ENCODE measurements around the gene VASN.
A peak's percentile ranks its signal among the peaks of the same experiment; 100 is the strongest.
"Not testable (repeated sequence)": the region's sequence is repeated elsewhere in the genome, so short reads cannot be mapped to it uniquely, and the experiment has no call there.

The VASN gene

GRCh38 chr16:4371357-4372000 is at the start of gene VASN:
TSS of gene VASN (plus strand) at chr16:4371848. CDS start at chr16:4380878, 9,030 bp downstream.
- DNase-seq (peak; percentile 78), ATAC-seq (peak; percentile 82)

DNA sequence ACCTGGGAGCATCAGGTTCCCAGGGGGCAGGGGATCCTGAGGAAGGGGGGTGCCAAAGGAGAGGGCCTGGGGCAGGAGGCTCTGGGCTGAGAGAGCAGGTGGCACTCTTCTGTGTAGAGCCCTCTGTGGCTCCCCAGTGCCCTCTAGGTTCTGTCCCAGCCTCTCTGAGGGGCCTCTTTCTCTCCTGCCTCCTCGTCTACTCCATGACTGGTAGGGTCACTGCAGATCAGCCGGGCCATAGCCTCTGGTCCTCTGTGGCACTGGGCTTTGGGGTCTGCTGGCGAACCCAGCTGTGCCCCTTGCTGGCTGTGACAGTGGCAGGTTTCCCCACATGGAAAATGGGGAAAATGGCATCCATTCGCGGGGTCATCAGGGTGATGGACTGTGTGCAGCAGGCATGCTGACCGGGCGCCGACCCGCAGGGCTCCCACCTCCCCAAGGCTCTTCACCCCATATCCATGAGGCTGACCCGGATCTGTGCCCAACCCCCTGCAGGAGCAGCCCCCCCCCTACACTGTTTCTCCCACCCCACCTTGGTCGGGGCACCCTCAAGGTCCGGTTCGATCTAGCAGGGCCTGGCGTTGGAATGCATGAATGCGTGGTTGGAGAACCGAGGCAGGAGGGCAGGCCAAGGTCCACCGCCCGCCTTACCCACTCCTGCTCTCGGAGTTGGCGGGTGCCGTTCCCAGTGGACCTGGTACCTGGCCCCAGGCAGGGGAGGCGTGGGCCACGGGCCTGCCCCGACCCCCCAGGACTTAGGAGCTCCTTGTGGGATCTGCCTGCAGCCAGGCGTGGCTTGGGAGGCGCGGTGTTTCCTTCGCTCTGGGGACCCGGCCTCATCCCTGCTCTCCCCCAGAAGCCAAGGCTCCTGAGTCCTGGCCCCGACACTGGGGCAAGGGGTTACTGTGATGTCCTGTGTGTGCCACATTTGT is 49.3 kb upstream of the VASN start:
- no peak for DNase-seq
- no peak for ATAC-seq

DNA sequence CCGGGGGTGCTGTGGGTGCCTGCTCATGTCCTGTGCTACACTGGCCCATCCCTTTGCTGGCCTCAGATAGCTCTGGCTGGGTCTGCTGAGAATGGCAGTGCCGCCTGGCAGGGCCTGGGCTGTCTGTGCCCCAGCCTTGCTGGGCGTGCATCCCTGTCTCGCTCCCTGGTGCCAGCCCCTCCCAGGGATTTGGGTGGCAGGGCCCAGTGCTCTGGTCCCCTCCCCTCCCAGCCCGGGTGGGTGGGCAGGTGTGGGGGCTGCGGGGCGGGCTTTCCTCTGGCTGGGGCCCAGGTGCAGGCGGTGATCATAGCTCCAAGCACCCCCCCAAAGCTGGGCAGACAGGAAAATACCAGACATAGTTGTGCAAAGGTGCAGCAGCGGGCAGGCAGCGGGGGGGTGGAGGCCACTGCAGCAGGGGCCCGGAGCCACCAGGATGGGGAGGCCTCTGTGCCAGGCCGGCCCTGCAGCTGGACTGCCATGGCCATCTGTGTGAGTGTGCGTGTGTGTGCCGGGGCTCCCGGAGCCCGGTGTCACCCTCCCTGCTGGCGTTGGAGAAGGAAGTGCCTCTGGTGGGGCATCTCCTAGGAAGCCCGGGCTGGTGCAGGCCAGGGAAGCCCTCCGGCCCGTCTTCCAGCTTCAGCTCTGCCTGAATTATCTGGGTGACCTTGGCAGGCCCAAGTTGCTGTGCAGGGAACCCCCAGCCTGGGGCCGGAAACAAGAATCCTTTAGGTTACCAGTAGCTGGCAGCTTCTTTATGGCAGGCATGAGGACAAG is 48.4 kb upstream of the VASN start:
- ATAC-seq: no peak

DNA sequence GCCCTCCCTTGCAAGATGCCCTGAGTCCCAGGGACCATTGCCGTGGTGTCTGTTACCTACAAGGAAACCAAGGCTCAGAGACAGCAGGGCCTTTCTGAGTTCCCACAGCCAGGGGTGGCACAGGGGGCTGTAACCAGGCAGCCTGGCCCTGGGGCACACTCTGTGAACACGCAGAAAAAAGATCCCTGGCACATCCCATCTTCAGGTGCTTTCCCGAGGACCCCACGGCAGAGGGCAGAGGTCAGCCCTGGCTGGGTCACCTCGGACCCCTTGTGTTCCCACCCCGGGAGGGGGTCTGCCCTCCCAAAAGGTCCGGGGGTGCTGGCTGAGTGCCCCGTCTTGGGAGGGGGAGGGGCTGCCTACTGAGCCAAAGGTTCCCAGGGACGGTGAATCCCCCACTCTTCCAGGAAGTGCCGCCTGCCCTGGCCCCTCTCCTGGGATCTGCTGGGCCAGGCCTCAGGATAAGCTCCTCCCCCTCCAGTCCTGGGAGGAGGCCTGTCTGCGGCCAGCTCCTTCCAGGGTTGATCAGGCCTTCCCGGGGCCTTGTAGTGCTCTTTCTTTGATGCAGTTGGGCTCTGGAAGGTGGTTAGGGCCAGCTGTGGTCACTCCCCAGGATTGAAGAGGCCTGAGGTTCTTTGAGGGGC is 47.7 kb upstream of the VASN start:
- ATAC-seq (no peak), DNase-seq (no peak)

More for the DNA sequence above, 48.4 kb upstream of the VASN start:
- DNase-seq: no peak

GRCh38 chr16:4324492-4325252 is 47.0 kb upstream of the VASN start:
- DNase-seq (no peak), ATAC-seq (no peak)

GRCh38 chr16:4325253-4325758 is 46.3 kb upstream of the VASN start:
- DNase-seq (no peak), ATAC-seq (no peak)

DNA sequence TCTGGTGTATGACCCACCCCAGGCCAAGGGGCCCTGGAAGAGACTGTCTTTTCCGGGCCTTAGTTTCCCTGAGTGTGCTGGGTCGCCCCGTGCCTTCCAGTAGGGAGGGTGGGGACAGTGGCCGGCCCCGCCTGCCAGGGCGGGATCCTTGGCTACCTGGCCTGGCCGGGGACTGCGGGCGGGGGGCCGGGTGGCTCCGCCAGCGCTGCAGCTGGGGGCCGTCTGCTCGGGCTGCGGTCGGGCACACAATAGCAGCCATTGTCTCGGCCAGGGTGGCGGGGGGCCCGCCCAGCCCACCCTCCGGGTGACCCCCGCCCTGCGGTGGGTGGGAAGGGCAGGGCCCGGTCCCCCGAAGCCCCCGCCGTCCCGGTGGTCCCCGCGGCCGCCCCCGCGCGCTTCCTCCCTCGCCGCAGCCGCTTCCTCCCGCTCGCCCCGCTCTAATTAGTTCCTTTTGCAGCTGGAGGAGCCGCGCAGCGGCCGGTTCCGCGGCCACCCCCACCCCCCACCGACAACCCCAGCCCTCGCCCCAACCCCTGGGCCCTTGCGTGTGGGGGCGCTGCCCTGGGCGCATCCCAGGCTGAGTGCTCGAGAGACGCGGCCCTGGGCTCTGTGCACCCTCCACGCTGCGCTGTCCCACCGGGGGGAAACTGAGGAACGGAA is 44.1 kb upstream of the VASN start:
- DNase-seq (no peak), ATAC-seq (peak; percentile 21)

DNA sequence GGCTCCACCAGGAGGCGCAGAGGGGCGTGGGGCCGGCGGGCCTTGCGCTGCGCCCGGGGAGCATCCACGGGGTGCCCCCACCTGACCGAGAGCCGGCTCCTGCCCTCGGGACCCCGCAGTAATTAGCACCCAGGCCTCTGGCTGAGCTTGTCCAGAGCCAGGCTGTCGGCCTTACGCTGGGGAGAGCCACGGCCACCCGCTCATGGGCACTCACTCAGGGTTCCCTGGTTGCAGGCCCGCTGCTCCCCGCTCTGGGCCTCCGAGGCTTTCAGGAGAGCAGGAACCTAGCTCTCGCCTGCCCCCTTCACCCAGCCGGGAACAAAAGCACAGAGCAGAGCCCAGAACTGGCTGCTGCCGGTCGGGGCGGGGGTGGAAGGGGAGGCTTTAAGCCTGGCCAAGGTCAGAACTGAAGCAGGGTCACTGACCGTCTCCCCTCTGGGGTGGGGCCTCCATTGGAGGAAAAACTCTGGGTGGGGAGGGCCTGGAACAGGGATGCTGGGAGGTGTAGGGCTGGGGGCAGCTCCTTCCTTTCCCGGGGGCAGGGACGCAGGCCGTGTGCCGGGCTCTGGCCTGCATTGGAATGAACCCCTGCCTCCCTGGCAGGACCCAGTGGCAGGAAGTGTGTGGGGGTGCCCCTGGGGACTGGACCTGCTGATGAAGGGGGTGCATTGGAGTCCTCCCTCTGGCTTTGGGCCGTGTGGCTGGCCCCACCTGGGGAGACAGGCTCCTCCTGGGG is 43.4 kb upstream of the VASN start:
- DNase-seq: peak; percentile 66
- peak; percentile 63 for ATAC-seq

DNA sequence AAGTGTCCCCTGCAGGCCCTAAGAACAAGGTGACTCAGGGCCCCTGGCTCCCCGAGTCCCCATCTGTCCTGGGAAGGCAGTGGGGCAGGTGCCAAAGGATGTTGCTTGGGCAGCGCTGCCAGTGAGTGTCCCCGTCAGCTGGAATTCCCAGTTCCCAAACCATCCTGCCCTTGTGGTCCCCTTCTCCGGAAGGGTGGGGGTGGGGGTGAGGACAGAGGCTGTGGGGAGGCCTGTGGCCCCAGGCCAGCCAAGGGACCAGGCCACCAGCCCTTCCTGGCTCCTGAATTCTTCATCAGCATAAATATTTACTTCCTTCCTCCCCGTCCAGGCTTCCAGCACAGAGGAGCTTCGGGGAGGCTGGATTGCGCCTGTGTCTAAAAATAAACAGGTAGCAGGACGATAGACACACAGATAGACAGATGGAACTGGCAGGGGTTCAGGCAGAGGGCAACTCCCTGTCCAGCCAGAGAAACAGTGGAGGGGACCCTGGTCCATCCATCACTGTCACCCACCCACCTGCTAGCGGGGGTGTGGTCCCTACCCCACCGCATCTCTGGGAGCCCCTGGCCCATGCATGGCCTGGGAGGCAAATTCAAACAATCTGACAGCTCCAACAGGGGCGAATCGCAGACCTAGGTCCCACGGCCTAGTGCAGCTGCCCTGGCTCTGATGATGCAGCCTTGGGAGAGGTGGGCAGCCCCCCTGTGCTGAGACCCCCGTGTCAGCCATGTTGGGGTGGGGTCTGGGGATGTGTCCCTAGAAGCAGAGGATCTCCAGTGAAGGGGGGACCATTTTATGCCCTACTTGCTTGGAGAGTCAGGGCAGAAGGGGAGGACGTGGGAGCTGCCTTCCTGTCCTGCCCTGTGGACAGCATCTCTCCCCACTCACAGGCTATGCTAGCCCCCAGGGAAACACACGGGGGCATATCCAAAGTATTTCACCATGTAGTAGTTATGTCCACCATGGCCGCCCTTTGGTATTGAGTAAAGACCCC is 42.6 kb upstream of the VASN start:
- ATAC-seq: no peak
- no peak for DNase-seq

GRCh38 chr16:4330277-4330874 is 41.3 kb upstream of the VASN start:
- ATAC-seq (peak; percentile 79), DNase-seq (peak; percentile 89)

- ATAC-seq (no peak), DNase-seq (no peak)
Measured at GRCh38 chr16:4332083-4332482, 39.6 kb upstream of the VASN start.

DNA sequence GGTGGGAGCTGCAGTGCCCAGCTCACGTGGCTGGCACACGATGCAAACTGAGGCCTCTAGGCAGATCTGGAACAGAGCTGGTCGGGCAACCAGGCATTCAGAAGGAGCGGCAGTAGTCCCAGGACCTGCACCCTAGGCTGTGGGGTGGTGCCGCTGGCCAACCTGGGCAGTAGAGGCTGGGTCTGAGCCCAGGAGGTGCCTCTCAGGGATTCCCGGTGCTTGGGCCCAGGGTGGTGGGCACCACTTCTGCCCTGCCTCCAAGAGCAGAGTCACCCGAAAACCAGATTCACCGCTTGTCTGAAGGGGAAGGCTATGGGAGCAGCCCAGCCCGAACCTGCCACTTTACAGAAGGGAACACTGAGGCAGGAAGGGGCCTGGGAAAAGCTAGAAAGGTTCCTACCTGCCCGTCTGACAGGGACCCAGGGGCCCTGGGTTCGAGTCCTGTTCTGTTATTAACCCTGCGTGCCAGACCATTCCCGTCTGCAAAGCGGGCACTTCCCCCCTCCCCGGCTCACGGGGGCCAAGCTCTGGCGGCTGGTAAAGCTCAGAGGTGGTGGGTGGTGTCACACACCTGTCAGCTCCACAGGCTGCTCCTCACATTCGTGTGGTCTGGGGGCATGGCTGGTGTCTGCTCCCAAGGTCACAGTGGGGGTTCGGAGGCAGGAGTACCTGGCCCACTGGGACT is 38.9 kb upstream of the VASN start:
- ATAC-seq: no peak
- no peak for DNase-seq

DNA sequence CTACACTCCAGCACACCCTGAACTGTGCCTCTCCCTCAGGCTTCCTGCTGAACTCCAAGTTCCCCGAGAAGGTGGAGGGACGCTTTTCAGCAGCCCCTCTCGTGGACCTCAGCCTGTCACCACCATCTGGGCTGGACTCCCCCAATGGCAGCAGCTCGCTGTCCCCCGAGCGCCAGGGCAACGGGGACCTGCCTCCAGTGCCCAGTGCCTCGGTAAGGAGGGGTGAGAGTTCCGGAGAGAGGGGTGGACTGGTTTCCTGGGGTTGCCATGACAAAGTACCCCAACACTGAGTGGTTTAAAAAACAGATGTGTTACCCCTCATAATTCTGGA is 38.4 kb upstream of the VASN start:
- no peak for ATAC-seq
- DNase-seq: no peak

DNA sequence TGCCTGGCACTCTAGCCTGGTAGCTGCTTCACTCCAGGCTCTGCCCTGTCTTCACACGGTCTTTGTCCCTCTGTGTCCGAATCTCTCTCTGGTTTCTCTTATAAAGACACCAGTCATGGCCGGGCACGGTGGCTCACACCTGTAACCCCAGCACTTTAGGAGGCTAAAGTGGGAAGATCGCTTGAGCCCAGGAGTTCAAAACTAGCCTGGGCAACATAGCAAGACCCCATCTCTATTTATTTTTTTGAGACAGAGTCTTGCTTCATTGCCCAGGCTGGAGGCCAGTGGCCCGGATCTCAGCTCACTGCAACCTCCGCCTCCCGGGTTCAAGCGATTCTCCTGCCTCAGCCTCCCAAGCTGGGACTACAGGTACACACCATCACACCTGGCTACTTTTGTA is 37.9 kb upstream of the VASN start:
- not testable (repeated sequence) for DNase-seq, ATAC-seq

DNA sequence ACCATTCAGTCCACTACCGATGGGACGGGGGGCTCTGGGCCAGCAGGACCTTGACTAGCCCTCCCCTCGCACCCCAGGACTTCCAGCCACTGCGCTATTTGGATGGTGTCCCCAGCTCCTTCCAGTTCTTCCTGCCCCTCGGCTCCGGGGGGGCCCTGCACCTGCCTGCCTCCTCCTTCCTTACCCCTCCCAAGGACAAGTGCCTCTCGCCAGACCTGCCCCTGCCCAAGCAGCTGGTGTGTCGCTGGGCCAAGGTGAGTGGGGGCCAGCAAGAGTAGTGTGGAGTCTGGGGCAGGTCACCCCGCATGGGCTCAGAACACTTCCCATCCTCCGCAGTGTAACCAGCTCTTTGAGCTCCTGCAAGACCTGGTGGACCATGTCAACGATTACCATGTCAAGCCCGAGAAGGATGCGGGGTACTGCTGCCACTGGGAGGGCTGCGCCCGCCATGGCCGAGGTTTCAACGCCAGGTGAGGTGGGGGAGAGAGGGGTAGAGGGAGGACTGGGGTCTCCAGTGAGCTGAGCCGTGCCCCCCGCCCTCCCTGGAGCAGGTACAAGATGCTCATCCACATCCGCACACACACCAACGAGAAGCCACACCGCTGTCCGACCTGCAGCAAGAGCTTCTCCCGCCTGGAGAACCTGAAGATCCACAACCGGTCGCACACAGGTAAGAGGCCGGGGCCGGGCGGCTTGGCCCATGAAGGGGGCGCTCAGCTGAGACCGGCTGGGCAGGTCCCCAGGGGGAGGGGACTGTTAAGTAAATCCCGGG is 36.7 kb upstream of the VASN start:
- ATAC-seq: no peak
- no peak for DNase-seq

DNA sequence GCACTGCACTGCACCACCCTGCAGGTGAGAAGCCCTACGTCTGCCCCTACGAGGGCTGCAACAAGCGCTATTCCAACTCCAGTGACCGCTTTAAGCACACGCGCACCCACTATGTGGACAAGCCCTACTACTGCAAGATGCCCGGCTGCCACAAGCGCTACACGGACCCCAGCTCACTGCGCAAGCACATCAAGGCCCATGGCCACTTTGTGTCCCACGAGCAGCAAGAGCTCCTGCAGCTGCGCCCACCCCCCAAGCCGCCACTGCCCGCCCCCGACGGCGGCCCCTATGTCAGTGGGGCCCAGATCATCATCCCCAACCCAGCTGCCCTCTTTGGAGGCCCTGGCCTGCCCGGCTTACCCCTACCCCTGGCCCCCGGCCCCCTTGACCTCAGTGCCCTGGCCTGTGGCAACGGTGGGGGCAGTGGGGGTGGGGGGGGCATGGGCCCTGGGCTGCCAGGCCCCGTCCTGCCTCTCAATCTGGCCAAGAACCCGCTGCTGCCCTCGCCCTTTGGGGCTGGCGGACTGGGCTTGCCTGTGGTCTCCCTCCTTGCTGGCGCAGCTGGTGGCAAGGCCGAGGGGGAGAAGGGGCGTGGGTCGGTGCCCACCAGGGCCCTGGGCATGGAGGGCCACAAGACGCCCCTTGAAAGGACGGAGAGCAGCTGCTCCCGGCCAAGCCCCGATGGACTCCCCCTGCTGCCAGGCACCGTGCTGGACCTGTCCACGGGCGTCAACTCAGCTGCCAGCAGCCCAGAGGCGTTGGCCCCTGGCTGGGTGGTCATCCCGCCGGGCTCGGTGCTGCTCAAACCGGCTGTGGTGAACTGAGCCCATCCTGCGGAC is 34.7 kb upstream of the VASN start:
- ATAC-seq: no peak
- DNase-seq: no peak
